Nephron progenitor cell (in vitro differentiated cells): ENCODE results near the gene TMEM158.

Experiments
- DNase-seq: peaks from one replicate; pipeline ENCODE4 v3.0.0; 2021
- H3K27ac Mint-ChIP-seq: 2 replicates; pipeline ENCODE4 v1.8.0; 2021; ENCODE audit warnings: mild to moderate bottlenecking, moderate library complexity, mixed read lengths
- H3K27me3 Mint-ChIP-seq: 2 replicates; pipeline ENCODE4 v1.8.0; 2021; ENCODE audit warnings: mild to moderate bottlenecking, low read depth, mixed read lengths; ENCODE audit not compliant: poor library complexity
- H3K36me3 Mint-ChIP-seq: 2 replicates; pipeline ENCODE4 v1.8.0; 2021; ENCODE audit warnings: low read depth, mixed read lengths
- H3K4me1 Mint-ChIP-seq: 2 replicates; pipeline ENCODE4 v1.8.0; 2021; ENCODE audit warnings: mixed read lengths
- H3K4me3 Mint-ChIP-seq: 2 replicates; pipeline ENCODE4 v1.8.0; 2021; ENCODE audit warnings: mild to moderate bottlenecking, moderate library complexity, mixed read lengths
- H3K9me3 Mint-ChIP-seq: 2 replicates; pipeline ENCODE4 v1.8.0; 2021; ENCODE audit warnings: mild to moderate bottlenecking, moderate library complexity, mixed read lengths
- TF ChIP-seq, protein P1 (sequence below): fragments of 200-600 bp; sonication (generic); IDR thresholded peaks from 2 replicates; pipeline ENCODE4 v1.5.0; 2021; ENCODE audit warnings: antibody characterized with exemption

Gene TMEM158

GRCh38 chr3:45179163-45179562 lies 46.9 kb downstream of the TMEM158 start:
- Mint-ChIP-seq H3K27ac (no peak overlapping the region), H3K36me3 (no peaks in the 10 kb centered on the region), H3K4me1 (peaks cover 43% of the 10 kb centered on the region), H3K4me3 (no peak overlapping the region), H3K27me3 (peaks cover 9% of the 10 kb centered on the region), H3K9me3 (no peaks in the 10 kb centered on the region)
- TF ChIP-seq, protein P1, sequence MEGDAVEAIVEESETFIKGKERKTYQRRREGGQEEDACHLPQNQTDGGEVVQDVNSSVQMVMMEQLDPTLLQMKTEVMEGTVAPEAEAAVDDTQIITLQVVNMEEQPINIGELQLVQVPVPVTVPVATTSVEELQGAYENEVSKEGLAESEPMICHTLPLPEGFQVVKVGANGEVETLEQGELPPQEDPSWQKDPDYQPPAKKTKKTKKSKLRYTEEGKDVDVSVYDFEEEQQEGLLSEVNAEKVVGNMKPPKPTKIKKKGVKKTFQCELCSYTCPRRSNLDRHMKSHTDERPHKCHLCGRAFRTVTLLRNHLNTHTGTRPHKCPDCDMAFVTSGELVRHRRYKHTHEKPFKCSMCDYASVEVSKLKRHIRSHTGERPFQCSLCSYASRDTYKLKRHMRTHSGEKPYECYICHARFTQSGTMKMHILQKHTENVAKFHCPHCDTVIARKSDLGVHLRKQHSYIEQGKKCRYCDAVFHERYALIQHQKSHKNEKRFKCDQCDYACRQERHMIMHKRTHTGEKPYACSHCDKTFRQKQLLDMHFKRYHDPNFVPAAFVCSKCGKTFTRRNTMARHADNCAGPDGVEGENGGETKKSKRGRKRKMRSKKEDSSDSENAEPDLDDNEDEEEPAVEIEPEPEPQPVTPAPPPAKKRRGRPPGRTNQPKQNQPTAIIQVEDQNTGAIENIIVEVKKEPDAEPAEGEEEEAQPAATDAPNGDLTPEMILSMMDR: no peak
- DNase-seq: peak; percentile 21

- Mint-ChIP-seq H3K27me3 (peaks cover 10% of the 10 kb centered on the region), H3K9me3 (no peaks in the 10 kb centered on the region), H3K27ac (peak overlapping the region; percentile 68), H3K36me3 (no peaks in the 10 kb centered on the region), H3K4me3 (no peak overlapping the region), H3K4me1 (peaks cover 42% of the 10 kb centered on the region)
- peak; percentile 14 for DNase-seq
- TF ChIP-seq, protein P1: no peak
These were observed 47.7 kb downstream of the TMEM158 start for GRCh38 chr3:45178183-45179023.

GRCh38 chr3:45176912-45177311 lies 49.2 kb downstream of the TMEM158 start:
- Mint-ChIP-seq H3K4me1 (peaks cover 33% of the 10 kb centered on the region), H3K27ac (no peak overlapping the region), H3K9me3 (no peaks in the 10 kb centered on the region), H3K4me3 (no peak overlapping the region), H3K36me3 (no peaks in the 10 kb centered on the region), H3K27me3 (peaks cover 13% of the 10 kb centered on the region)
- DNase-seq: no peak
- TF ChIP-seq, protein P1: no peak
